HEK293T (cell line): Measurements from ENCODE around the gene F8.
"Not testable (repeated sequence)": the region's sequence is repeated elsewhere in the genome, so short reads cannot be mapped to it uniquely, and the experiment has no call there.

ENCODE experiments used
- ARNT ChIP-seq: fragments of 450-650 bp; IDR thresholded peaks from 2 replicates; pipeline ENCODE4 v1.6.1; 2017; ENCODE audit warnings: mild to moderate bottlenecking
- BHLHE40 ChIP-seq: fragments of 450-650 bp; IDR thresholded peaks from 2 replicates; pipeline ENCODE4 v1.6.1; 2016; ENCODE audit warnings: mild to moderate bottlenecking, moderate library complexity, borderline replicate concordance
- ELF4 ChIP-seq: fragments of 450-650 bp; IDR thresholded peaks from 2 replicates; pipeline ENCODE4 v1.6.1; 2017; ENCODE audit warnings: antibody characterized with exemption
- FOXK2 ChIP-seq: fragments of 450-650 bp; IDR thresholded peaks from 2 replicates; pipeline ENCODE4 v1.6.1; 2016; ENCODE audit warnings: mild to moderate bottlenecking
- FOXM1 ChIP-seq: fragments of 450-650 bp; IDR thresholded peaks from 2 replicates; pipeline ENCODE4 v1.6.1; 2017; ENCODE audit warnings: mild to moderate bottlenecking, borderline replicate concordance
- HDGF ChIP-seq: fragments of 450-650 bp; IDR thresholded peaks from 2 replicates; pipeline ENCODE4 v1.6.1; 2017; ENCODE audit warnings: antibody characterized with exemption, borderline replicate concordance
- SP1 ChIP-seq: fragments of 450-650 bp; IDR thresholded peaks from 2 replicates; pipeline ENCODE4 v1.6.1; 2017
- SUZ12 ChIP-seq: fragments of 450-650 bp; IDR thresholded peaks from 2 replicates; pipeline ENCODE4 v1.6.1; 2016; ENCODE audit warnings: mild to moderate bottlenecking

- not testable (repeated sequence) for TF ChIP-seq HDGF, ELF4, FOXM1, ARNT, BHLHE40, FOXK2, SP1, SUZ12
Measured at GRCh38 chrX:154868522-154868921, 154.0 kb downstream of the F8 start.
